Body of pancreas (tissue), 4 donors: ENCODE results near the gene NACA2.

Experiments used
- CTCF ChIP-seq, 7 experiments: fragments of 450-650 bp in 4 of 7; fragments of 200-600 bp in 3 of 7; sonication (generic) in 3 of 7; IDR thresholded peaks; one replicate each; pipeline ENCODE4 v1.5.1; 2016 to 2019; ENCODE audit warnings: antibody characterized with exemption in 7 of 7
- POLR2A ChIP-seq, 3 donors: fragments of 450-650 bp; IDR thresholded peaks; one replicate each; pipeline ENCODE4 v1.6.1; 2016; ENCODE audit warnings: antibody characterized with exemption in 3 of 3, mild to moderate bottlenecking in 2 of 3

- TF ChIP-seq CTCF (IDR thresholded peaks at IDR 0.05) (no peak), POLR2A (IDR thresholded peaks at IDR 0.05) (no peak)
These were observed 10.3 kb upstream of the NACA2 start for GRCh38 chr17:61601297-61601696.
